ENCODE measurements around the gene TMEM62. TPM values are rescaled to one million over a fixed set of nuclear protein-coding genes. Genes with fewer than 3 reads are reported as not detected.
A peak's percentile ranks its signal among the peaks of the same experiment; 100 is the strongest.

Gene TMEM62
- total and polyA plus RNA-seq, 9 of the 15 experiments (the other 6 are each of a cell fraction or from before 2014, with no cell fraction given) = 4.4 to 16.6 (median 11.1) TPM

- peaks cover 12 to 15% of the 10 kb centered on the region in 2 experiments for H3K4me1 ChIP-seq (replicated peaks in 1 of 2; ENCODE audit: control insufficient read depth in 2 of 2, insufficient read depth in 2 of 2, low read length in 2 of 2)
- FAIRE-seq = peak; percentile 69
- intact Hi-C loops (cut with micrococcal nuclease) (loop anchor here (2.0 to 10.0 kb wide), 3 partner anchors 83 to 485 kb away; partner anchors contain the start of gene UBR1), in situ Hi-C loops (cut with MboI) (no loop called here)
- no peaks in the 10 kb centered on the region for H3K27me3 ChIP-seq (ENCODE audit: control insufficient read depth in 2 of 2, insufficient read depth in 2 of 2, low read length in 2 of 2)
- ChIA-PET CTCF (ENCODE audit: low intra/inter-chr PET ratio) (interaction anchor here (0.7 to 1.2 kb wide), 4 partner anchors 16 to 98 kb away, joined by 4 to 5 read pairs (median 4); no protein-coding TSS in a partner anchor), POLR2A (no interaction called here)
- H3K4me2 ChIP-seq (ENCODE audit: insufficient read depth, low read length) = no peak overlapping the region
- no peak overlapping the region for H3K9ac ChIP-seq (ENCODE audit: insufficient read depth in 1 of 2, low read depth in 2 of 2, low read length in 2 of 2)
- no TSS peak for BruUV-seq (replicated peaks)
- H4K20me1 ChIP-seq (replicated peaks; ENCODE audit: control insufficient read depth, insufficient read depth, low read length) = no peaks in the 10 kb centered on the region
- no peaks in the 10 kb centered on the region for H3K9me3 ChIP-seq (replicated peaks; ENCODE audit: control insufficient read depth, insufficient read depth, low read depth, low read length)
- peak in 3 of 4 experiments; percentile 36 to 63 (median 51) for DNase-seq (ENCODE audit: extremely low read depth in 1 of 4, low spot score in 3 of 4)
- WGBS (ENCODE audit: insufficient coverage, low coverage, missing lambda C conversion rate) = 38% methylated on average over 2 of the region's 2 CpGs
- peaks cover 18% of the 10 kb centered on the region for H3K79me2 ChIP-seq (ENCODE audit: control insufficient read depth, insufficient read depth, low read length)
- peaks cover 3% of the 10 kb centered on the region for H3K9me1 ChIP-seq (ENCODE audit: control insufficient read depth, insufficient read depth, low read length)
- H2AFZ ChIP-seq (ENCODE audit: low read depth, low read length) = no peak overlapping the region
- ATAC-seq = no peak
- peaks cover 57% of the 10 kb centered on the region for H3K36me3 ChIP-seq (ENCODE audit: control insufficient read depth, insufficient read depth, low read length)
- no peak overlapping the region for H3K27ac ChIP-seq (ENCODE audit: extremely low read depth, low read depth, low read length)
- H3K4me3 ChIP-seq = no peak overlapping the region
- peak; percentile 52 to 82 (median 58); a peak in 5 of 6 replicates for TF ChIP-seq CTCF (IDR thresholded peaks at IDR 0.05 in 2 of 3, conservative IDR thresholded peaks at IDR 0.05 in 1 of 3; ENCODE audit: insufficient read depth in 2 of 3, low read depth in 1 of 3, low read length in 3 of 3)
- no peak for TF ChIP-seq ZNF384 (IDR thresholded peaks at IDR 0.05; ENCODE audit: low read depth, low read length)
- TF ChIP-seq TAL1 (IDR thresholded peaks at IDR 0.05) = no peak
- TF ChIP-seq HNRNPUL1 (IDR thresholded peaks at IDR 0.05; ENCODE audit: low read length) = no peak
- TF ChIP-seq ZFP1 (CRISPR knock-in tag; IDR thresholded peaks at IDR 0.05) = no peak
- no peak for TF ChIP-seq ZNF592 (IDR thresholded peaks at IDR 0.05)
- TF ChIP-seq IRF1 (CRISPR knock-in tag; IDR thresholded peaks at IDR 0.05; ENCODE audit: borderline replicate concordance) = no peak
- TF ChIP-seq HNRNPK (IDR thresholded peaks at IDR 0.05; ENCODE audit: low read depth, low read length, poor library complexity, severe bottlenecking) = no peak
- TF ChIP-seq ZNF668 (CRISPR knock-in tag; IDR thresholded peaks at IDR 0.05) = no peak
- no peak for TF ChIP-seq ZNF3 (CRISPR knock-in tag; IDR thresholded peaks at IDR 0.05)
- no peak for TF ChIP-seq KLF16 (IDR thresholded peaks at IDR 0.05)
- no peak for TF ChIP-seq ZNF57 (CRISPR knock-in tag; IDR thresholded peaks at IDR 0.05)
- no peak for TF ChIP-seq DPF2 (IDR thresholded peaks at IDR 0.05)
- no peak for TF ChIP-seq U2AF2 (optimal IDR thresholded peaks at IDR 0.05; ENCODE audit: low read depth, low read length)
- TF ChIP-seq BHLHE40 (IDR thresholded peaks at IDR 0.05; ENCODE audit: low read length) = no peak
- no peak for TF ChIP-seq ZNF282 (CRISPR knock-in tag; IDR thresholded peaks at IDR 0.05)
- TF ChIP-seq SNRNP70 (optimal IDR thresholded peaks at IDR 0.05; ENCODE audit: low read depth, low read length) = no peak
Observed at GRCh38 chr15:43187544-43188155, 54.3 kb downstream of the TMEM62 start.

Data from K562 (cell line).